Measurements from ENCODE around the gene LURAP1L. TPM values are rescaled to one million over a fixed set of nuclear protein-coding genes. Genes with fewer than 3 reads are reported as not detected.
A peak's percentile ranks its signal among the peaks of the same experiment; 100 is the strongest.
"Not testable (repeated sequence)": the region's sequence is repeated elsewhere in the genome, so short reads cannot be mapped to it uniquely, and the experiment has no call there.

Gene LURAP1L
- total RNA-seq, 1 experiment from 2014 or later = 10.6 TPM

DNA sequence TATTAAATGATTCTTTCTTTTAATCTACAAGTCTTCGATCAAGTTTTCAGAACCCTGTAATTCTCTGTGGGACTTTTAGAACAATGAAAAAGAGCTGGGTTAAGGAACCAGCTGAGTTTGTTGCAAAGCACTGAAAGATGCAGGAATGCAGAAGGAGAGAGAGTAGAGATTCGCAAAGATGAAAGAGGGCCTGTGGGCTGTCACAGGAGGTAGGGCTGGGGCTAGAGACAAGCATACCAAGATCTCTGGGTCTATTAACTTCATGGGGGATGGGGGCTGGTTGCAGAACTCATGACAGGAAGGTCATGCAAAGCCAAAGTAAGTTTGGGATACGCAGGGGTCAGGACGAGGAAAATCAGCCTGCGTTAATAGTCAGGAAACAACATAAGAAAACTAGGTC is 81.8 kb downstream of the LURAP1L start:
- DNase-seq (ENCODE audit: low spot score) = no peak

DNA sequence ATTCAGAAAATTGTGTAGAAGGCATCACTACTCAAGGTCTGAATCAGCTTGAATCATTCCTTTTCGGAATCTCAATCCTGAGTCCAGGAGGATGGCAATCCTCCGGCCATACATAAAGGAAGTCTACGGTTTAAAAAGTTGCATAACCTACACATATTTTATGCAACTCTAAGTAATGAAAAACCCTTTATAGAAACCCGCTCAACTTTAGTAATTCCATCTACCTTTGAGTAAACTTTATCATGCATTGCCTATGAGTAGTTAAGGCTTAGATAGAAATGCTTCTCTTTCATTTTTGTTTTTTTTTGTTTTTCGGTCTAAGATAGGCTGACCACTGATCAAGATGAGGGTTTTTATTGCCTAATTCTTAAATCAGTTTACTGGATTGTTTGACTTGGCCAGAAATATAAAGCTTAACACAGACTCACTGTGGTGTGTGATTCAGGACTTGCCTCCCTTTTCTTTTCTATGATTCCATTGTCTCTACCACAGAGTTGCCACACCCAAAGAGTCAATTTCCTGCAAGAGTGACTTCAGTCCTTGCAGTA is 85.0 kb downstream of the LURAP1L start:
- peak; percentile 78 for DNase-seq (ENCODE audit: low spot score)

DNA sequence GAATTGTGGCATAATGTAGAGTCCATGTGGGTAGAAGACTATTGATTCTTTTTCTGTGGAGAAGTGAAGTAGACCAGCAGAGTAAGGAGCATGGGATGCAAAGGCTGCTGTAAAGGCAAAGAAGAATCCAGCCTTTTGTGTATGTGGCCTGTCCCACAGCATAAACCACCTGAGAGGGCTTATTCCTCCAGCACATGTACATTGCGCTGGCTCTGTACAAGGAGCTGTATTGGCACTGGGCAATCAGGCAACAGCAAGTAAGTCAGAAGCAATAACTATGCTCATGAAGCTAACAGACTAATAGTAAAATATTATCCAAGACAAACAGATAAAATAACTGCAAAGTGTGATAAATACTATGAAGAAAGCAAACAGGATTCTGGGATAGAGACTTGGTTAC is 86.2 kb downstream of the LURAP1L start:
- no peak for DNase-seq (ENCODE audit: low spot score)

DNA sequence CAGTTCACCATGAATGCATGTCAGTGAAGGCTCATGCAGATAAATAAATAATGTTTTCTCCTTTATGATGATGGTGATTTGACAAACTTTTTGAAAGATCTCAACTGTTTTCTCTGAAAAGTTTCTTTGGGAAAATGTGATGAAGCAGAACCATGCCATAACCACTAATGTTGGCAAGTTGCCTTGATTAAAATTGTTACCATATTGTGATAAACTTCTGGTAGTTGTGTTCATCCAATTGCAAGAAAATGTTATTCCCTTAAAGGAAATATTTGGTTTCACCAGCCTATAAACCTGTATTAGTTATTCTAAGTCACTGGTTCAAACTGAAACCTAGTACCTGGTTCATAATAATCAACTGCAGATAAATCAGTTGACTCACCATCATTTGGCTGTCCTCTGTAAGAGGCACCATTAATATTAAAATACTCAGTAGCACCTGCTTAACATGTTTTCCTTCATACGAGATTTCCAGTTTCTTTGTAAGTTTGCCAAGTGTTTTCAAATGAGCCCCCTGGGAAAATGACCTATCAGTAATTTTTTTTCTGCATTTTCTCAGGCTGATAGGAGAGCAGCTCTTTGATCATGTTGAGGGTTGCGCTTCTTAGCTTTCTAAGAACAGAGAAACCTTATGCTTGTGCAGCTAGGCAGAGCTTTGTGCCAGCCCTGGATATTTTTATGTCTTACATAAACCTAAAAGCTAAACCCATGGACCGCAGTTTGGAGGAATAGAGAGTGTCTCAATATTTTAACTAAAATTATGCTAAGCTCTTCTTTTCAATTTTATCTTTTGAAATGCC is 88.0 kb downstream of the LURAP1L start:
- DNase-seq (ENCODE audit: low spot score) = peak; percentile 6

DNA sequence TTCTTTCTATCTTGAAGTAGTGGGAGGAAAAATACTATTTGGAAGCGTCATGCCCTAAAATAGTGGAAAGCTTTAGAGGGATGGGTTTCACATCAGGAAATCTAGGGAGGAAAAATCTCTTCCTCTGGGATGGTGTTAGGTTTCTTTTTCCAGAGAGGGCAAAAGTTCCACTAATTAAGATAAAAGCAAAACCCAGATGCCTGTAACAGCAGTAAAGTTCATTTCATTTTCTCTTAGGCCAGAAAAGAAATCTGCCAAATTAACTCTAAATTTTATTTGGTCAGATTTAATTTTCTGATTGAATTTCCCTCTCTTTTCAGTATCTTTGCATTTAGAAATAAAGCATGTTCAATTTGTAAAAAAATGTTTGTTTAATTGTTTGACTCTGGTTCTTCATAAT is 88.8 kb downstream of the LURAP1L start:
- no peak for DNase-seq (ENCODE audit: low spot score)

DNA sequence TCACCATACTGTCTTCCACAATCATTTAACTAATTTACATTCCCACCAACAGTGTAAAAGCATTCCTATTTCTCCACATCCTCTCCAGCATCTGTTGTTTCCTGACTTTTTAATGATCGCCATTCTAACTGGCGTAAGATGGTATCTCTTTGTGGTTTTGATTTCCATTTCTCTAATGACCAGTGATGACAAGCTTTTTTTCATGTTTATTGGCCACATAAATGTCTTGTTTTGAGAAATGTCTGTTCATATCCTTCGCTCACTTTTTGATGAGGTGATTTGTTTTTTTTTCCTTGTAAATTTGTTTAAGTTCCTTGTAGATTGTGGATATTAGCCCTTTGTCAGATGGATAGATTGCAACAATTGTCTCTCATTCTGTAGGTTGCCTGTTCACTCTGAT is 90.6 kb downstream of the LURAP1L start:
- DNase-seq (ENCODE audit: low spot score) = not testable (repeated sequence)

Other genes with a start within 250 kb of the LURAP1L start
- 3.8 and 5.9 TPM in 2 replicates for gene TYRP1, start 81.6 kb upstream of the LURAP1L start, total RNA-seq (2014; rRNA removed; shearing (Covaris generic))